Testis (tissue), 2 donors: ENCODE results near the gene MAPK1.

Source experiments
- CTCF ChIP-seq, 3 experiments: fragments of 450-650 bp in 2 of 3; fragments of 200-600 bp in 1 of 3; sonication (generic) in 1 of 3; IDR thresholded peaks; one replicate each; pipeline ENCODE4 v1.5.1; 2016 to 2019; ENCODE audit warnings: antibody characterized with exemption in 3 of 3, mild to moderate bottlenecking in 2 of 3, moderate library complexity in 1 of 3
- POLR2A ChIP-seq: fragments of 450-650 bp; IDR thresholded peaks from one replicate; pipeline ENCODE4 v1.6.1; 2017; ENCODE audit warnings: antibody characterized with exemption, mild to moderate bottlenecking, moderate library complexity

GRCh38 chr22:21759093-21759492 is 108.4 kb downstream of the MAPK1 start:
- TF ChIP-seq CTCF (IDR thresholded peaks at IDR 0.05), result no peak
- no peak for TF ChIP-seq POLR2A
